Small intestine (tissue), 16 donors: ENCODE data around the gene CTXN2. TPM values are rescaled to one million over a fixed set of nuclear protein-coding genes. Genes with fewer than 3 reads are reported as not detected.

Source experiments
- DNase-seq, 2 donors: peaks; one replicate each; pipeline versions ENCODE4 v3.0.0 to v3.0.0-alpha.2; 2013
- FAIRE-seq: peaks from 2 replicates; lab custom pipeline; 2012; peaks lifted over from hg19 to GRCh38; lab: Jason Lieb, UNC
- H3K27ac ChIP-seq, 3 donors: one replicate each; pipeline ENCODE4 v1.5.1; 2013; ENCODE audit warnings: low read length in 2 of 3, mild to moderate bottlenecking in 2 of 3, control low read depth in 1 of 3, inconsistent platforms in 1 of 3, low read depth in 1 of 3, moderate library complexity in 1 of 3
- H3K27me3 ChIP-seq, 3 donors: one replicate each; pipeline ENCODE4 v1.6.1; 2013; ENCODE audit warnings: low read length in 3 of 3, inconsistent platforms in 1 of 3; ENCODE audit not compliant: control insufficient read depth in 3 of 3, insufficient read depth in 3 of 3
- H3K36me3 ChIP-seq, 3 donors: one replicate each; pipeline ENCODE4 v1.6.1; 2013; ENCODE audit warnings: low read length in 3 of 3, inconsistent platforms in 1 of 3, low read depth in 1 of 3, mild to moderate bottlenecking in 1 of 3, moderate library complexity in 1 of 3; ENCODE audit not compliant: control insufficient read depth in 3 of 3, insufficient read depth in 2 of 3
- H3K4me1 ChIP-seq, 3 donors: one replicate each; pipeline ENCODE4 v1.6.1; 2013; ENCODE audit warnings: low read length in 2 of 3, inconsistent platforms in 1 of 3, low read depth in 1 of 3, mild to moderate bottlenecking in 1 of 3, moderate library complexity in 1 of 3; ENCODE audit not compliant: control insufficient read depth in 3 of 3, insufficient read depth in 2 of 3
- H3K4me3 ChIP-seq, 3 donors: one replicate each; pipeline ENCODE4 v1.5.1; 2013; ENCODE audit warnings: low read length in 3 of 3, control low read depth in 1 of 3, inconsistent platforms in 1 of 3, low read depth in 1 of 3, mild to moderate bottlenecking in 1 of 3, moderate library complexity in 1 of 3
- H3K9me3 ChIP-seq, 2 donors: one replicate each; pipeline ENCODE4 v1.6.1; 2013; ENCODE audit warnings: low read depth in 1 of 2, low read length in 1 of 2; ENCODE audit not compliant: control insufficient read depth in 2 of 2, insufficient read depth in 1 of 2
- WGBS, 3 donors: extraction: QIAGEN DNeasy Blood & Tissue Kit; methylation state at CpG; one replicate each; pipeline ENCODE4 v1.1.7; 2013; 5-methylcytosine and 5-hydroxymethylcytosine counted together
- long read RNA-seq, 10 donors: transcript quantifications; one replicate each; lab custom pipeline, GENCODE V29; 2026
- polyA plus RNA-seq, 4 donors: library from polyadenylated mRNA; stranded (reverse) in 3 of 4; unstranded in 1 of 4; fragments of 200-250 nt in 3 of 4; fragments of 120-200 nt in 1 of 4; gene quantifications; one replicate each; pipeline versions ENCODE4 v1.2.1 to v1.2.3, GENCODE V29; 2013
- donor health status: healthy with polysubstance abuse.
- donor health status: control.
- donor health status: control.
- donor health status: Bipolar disorder and iron deficiency.
- donor health status: healthy.

CTXN2 gene
- under 1 TPM in 2 of 4 donors, not detected in 2; 0.03 to 0.46 TPM for polyA plus RNA-seq
- long read RNA-seq, donor 1, result 0 reads
- long read RNA-seq, donor 2, result 0 reads
- long read RNA-seq, donor 3, result 0 reads
- long read RNA-seq, donor 4, result 0 reads
- long read RNA-seq, donor 5, result 0 reads
- long read RNA-seq, donor 6, result 0 reads
- long read RNA-seq, donor 7, result 0 reads
- long read RNA-seq, donor 8, result 0 reads
- long read RNA-seq, donor 9, result 0 reads
- long read RNA-seq, donor 10, result 0 reads

- H3K36me3 ChIP-seq, result no peaks in the 10 kb centered on the region
- H3K4me1 ChIP-seq, result no peaks in the 10 kb centered on the region
- peak within 1 kb of the TSS in 1 of 3 donors; percentile 28 for H3K27ac ChIP-seq
- FAIRE-seq (no peak), DNase-seq (peak; percentile 7 to 19)
- WGBS, 3 donors, result 10 to 17% (median 14%) methylated on average over 30 to 31 of the region's 31 CpGs
- H3K27me3 ChIP-seq, result peaks cover 0 to 10% (median 0%) of the 10 kb centered on the region in 3 donors
- H3K9me3 ChIP-seq, result no peaks in the 10 kb centered on the region
- peak within 1 kb of the TSS in 1 of 3 donors; percentile 21 for H3K4me3 ChIP-seq
These were observed at the start of gene CTXN2 for GRCh38 chr15:48191574-48192225. CTXN2 (plus strand) TSS chr15:48191665; CDS start chr15:48201301, 9,636 bp downstream.

GRCh38 chr15:48143856-48144255, 47.6 kb upstream of the CTXN2 start:
- Histone ChIP-seq H3K4me1 (no peaks in the 10 kb centered on the region), H3K9me3 (no peaks in the 10 kb centered on the region), H3K27ac (no peak overlapping the region), H3K36me3 (no peaks in the 10 kb centered on the region), H3K27me3 (no peaks in the 10 kb centered on the region), H3K4me3 (no peak overlapping the region)
- no peak for DNase-seq
- WGBS, 3 donors, result 91 to 100% (median 95%) methylated on average over 1 of the region's 1 CpG
- no peak for FAIRE-seq

GRCh38 chr15:48144889-48145288, 46.6 kb upstream of the CTXN2 start:
- Histone ChIP-seq H3K36me3 (no peaks in the 10 kb centered on the region), H3K4me3 (no peak overlapping the region), H3K27ac (no peak overlapping the region), H3K4me1 (no peaks in the 10 kb centered on the region), H3K27me3 (no peaks in the 10 kb centered on the region), H3K9me3 (no peaks in the 10 kb centered on the region)
- DNase-seq, result no peak
- WGBS, 3 donors, result 49 to 80% (median 50%) methylated on average over 1 of the region's 1 CpG
- no peak for FAIRE-seq

GRCh38 chr15:48145923-48146322, 45.5 kb upstream of the CTXN2 start:
- FAIRE-seq, result no peak
- no peak for DNase-seq
- no peaks in the 10 kb centered on the region for H3K36me3 ChIP-seq

GRCh38 chr15:48147358-48147757, 44.1 kb upstream of the CTXN2 start:
- no peaks in the 10 kb centered on the region for H3K4me1 ChIP-seq
- no peak overlapping the region for H3K27ac ChIP-seq
- no peaks in the 10 kb centered on the region for H3K9me3 ChIP-seq
- no peaks in the 10 kb centered on the region for H3K36me3 ChIP-seq
- H3K27me3 ChIP-seq, result no peaks in the 10 kb centered on the region
- no peak for DNase-seq
- FAIRE-seq, result no peak
- H3K4me3 ChIP-seq, result no peak overlapping the region

More at GRCh38 chr15:48145923-48146322, 45.5 kb upstream of the CTXN2 start:
- Histone ChIP-seq H3K27me3 (no peaks in the 10 kb centered on the region), H3K9me3 (no peaks in the 10 kb centered on the region), H3K4me1 (no peaks in the 10 kb centered on the region), H3K27ac (no peak overlapping the region), H3K4me3 (no peak overlapping the region)

- Histone ChIP-seq H3K9me3 (no peaks in the 10 kb centered on the region), H3K4me1 (no peaks in the 10 kb centered on the region), H3K27me3 (no peaks in the 10 kb centered on the region), H3K36me3 (no peaks in the 10 kb centered on the region), H3K4me3 (no peak overlapping the region), H3K27ac (no peak overlapping the region)
- DNase-seq (no peak), FAIRE-seq (no peak)
- WGBS, 3 donors, result 85 to 90% (median 86%) methylated on average over 4 of the region's 4 CpGs
These were observed 41.6 kb upstream of the CTXN2 start for GRCh38 chr15:48149858-48150257.

GRCh38 chr15:48153526-48153925, 37.9 kb upstream of the CTXN2 start:
- Histone ChIP-seq H3K27ac (no peak overlapping the region), H3K4me1 (no peaks in the 10 kb centered on the region), H3K36me3 (no peaks in the 10 kb centered on the region), H3K27me3 (no peaks in the 10 kb centered on the region), H3K9me3 (no peaks in the 10 kb centered on the region), H3K4me3 (no peak overlapping the region)
- DNase-seq (no peak), FAIRE-seq (no peak)
- 90 to 96% (median 95%) methylated on average over 2 of the region's 2 CpGs for WGBS, 3 donors

- no peak for FAIRE-seq
- WGBS, 3 donors, result 61 to 66% (median 65%) methylated on average over 3 of the region's 3 CpGs
These were observed 22.8 kb upstream of the CTXN2 start for GRCh38 chr15:48168616-48169015.

More at GRCh38 chr15:48168616-48169015, 22.8 kb upstream of the CTXN2 start:
- no peak overlapping the region for H3K4me3 ChIP-seq
- no peak overlapping the region for H3K27ac ChIP-seq
- H3K36me3 ChIP-seq, result no peaks in the 10 kb centered on the region
- DNase-seq, result no peak
- no peaks in the 10 kb centered on the region for H3K27me3 ChIP-seq
- no peaks in the 10 kb centered on the region for H3K4me1 ChIP-seq
- no peaks in the 10 kb centered on the region for H3K9me3 ChIP-seq
